GM18508 (cell line): ENCODE results near the gene ALCAM.

Experiments
- ATAC-seq: cut with Tn5 transposase; IDR thresholded peaks from one replicate; pipeline ENCODE4 v1.9.1; 2021; ENCODE audit warnings: moderate number of reproducible peaks; ENCODE audit not compliant: insufficient read depth, unreplicated experiment

Gene ALCAM

GRCh38 chr3:105466495-105467404 is 100.0 kb downstream of the ALCAM start:
- ATAC-seq = no peak

- no peak for ATAC-seq
These were observed 104.1 kb downstream of the ALCAM start for GRCh38 chr3:105470851-105471250.

- no peak for ATAC-seq
These were observed 107.0 kb downstream of the ALCAM start for GRCh38 chr3:105473521-105474223.

GRCh38 chr3:105480768-105481167 is 114.1 kb downstream of the ALCAM start:
- ATAC-seq = no peak

- ATAC-seq = no peak
These were observed 116.8 kb downstream of the ALCAM start for GRCh38 chr3:105483476-105483875.

GRCh38 chr3:105490045-105490444 is 123.3 kb downstream of the ALCAM start:
- no peak for ATAC-seq

GRCh38 chr3:105493305-105493892 is 126.7 kb downstream of the ALCAM start:
- no peak for ATAC-seq

- ATAC-seq = no peak
These were observed 128.3 kb downstream of the ALCAM start for GRCh38 chr3:105495021-105495420.

- no peak for ATAC-seq
These were observed 129.6 kb downstream of the ALCAM start for GRCh38 chr3:105496343-105496742.

- ATAC-seq = no peak
These were observed 130.7 kb downstream of the ALCAM start for GRCh38 chr3:105497386-105497785.

GRCh38 chr3:105499961-105500360 is 133.3 kb downstream of the ALCAM start:
- no peak for ATAC-seq

GRCh38 chr3:105502333-105502732 is 135.6 kb downstream of the ALCAM start:
- ATAC-seq = no peak

- ATAC-seq = no peak
These were observed 136.5 kb downstream of the ALCAM start for GRCh38 chr3:105503191-105503593.

GRCh38 chr3:105504440-105504951 is 137.8 kb downstream of the ALCAM start:
- no peak for ATAC-seq

GRCh38 chr3:105505170-105505569 is 138.5 kb downstream of the ALCAM start:
- ATAC-seq = no peak

- ATAC-seq = no peak
These were observed 144.3 kb downstream of the ALCAM start for GRCh38 chr3:105511031-105511430.

- no peak for ATAC-seq
These were observed 145.4 kb downstream of the ALCAM start for GRCh38 chr3:105512061-105512460.

GRCh38 chr3:105513042-105513441 is 146.3 kb downstream of the ALCAM start:
- no peak for ATAC-seq

GRCh38 chr3:105513886-105514285 is 147.2 kb downstream of the ALCAM start:
- ATAC-seq = no peak

GRCh38 chr3:105515372-105515771 is 148.7 kb downstream of the ALCAM start:
- ATAC-seq = no peak

GRCh38 chr3:105516972-105517371 is 150.3 kb downstream of the ALCAM start:
- ATAC-seq = no peak
